ENCODE results near the gene PBX1. TPM values are rescaled to one million over a fixed set of nuclear protein-coding genes. Genes with fewer than 3 reads are reported as not detected.

PBX1 gene
- total RNA-seq, 1 donor from 2014 or later: not detected

DNA sequence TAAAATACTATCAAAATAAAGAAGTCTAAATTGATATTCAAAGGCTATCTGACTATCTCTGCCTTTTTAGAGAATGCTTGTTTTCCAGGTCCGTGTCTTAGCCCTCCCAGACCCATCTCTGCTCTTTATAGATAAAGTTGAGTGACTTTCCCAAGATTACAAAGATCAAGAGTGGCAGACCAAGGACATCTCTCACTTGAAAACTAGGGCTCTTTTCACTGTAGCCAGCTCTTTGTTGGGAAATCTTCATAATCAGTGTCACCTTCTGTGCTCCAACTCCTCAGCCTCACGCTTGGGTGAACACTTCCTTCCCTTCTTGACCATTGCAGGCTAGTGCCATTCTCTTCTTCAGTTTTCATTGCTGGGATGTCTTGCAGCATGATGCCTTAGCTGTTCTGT is 211.1 kb downstream of the PBX1 start:
- H3K4me1 Mint-ChIP-seq (ENCODE audit: low read depth): peaks cover 3% of the 10 kb centered on the region
- intact Hi-C loops (cut with micrococcal nuclease): no loop called here
- no peak for DNase-seq (ENCODE audit: low spot score)

DNA sequence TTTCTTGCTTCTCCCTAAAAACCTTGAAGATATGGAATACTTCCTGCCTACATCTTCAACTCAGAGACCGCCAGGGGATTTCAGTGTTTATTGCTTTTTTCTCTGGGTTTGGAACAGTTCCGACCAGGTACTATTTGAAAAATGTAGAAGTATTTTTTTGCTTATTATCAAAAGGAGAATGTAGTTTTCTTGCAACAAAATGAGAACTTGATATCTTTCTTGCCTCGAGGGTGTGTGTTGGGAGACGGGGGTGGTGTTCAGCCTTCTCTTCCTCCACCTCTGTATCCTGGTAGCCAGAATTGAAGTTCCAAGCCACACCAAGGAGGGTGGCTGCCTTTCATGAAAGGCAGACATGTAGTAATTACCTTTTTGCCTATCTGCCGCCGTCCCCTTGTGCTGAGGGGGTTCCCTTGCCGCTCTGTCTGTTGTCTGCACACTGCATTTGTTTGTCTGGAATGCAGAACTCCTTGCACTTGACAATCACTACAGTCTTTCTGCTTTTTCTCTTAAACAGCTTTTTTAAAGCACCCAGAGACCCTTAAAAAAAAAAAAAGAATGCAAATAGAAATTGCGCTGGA is 212.1 kb downstream of the PBX1 start:
- Mint-ChIP-seq H3K27ac (no peak overlapping the region), H3K4me3 (ENCODE audit: low read depth) (no peak overlapping the region), H3K9me3 (no peaks in the 10 kb centered on the region), H3K27me3 (ENCODE audit: low read depth) (peaks cover 6% of the 10 kb centered on the region), H3K36me3 (ENCODE audit: low read depth) (no peaks in the 10 kb centered on the region), H3K4me1 (ENCODE audit: low read depth) (peaks cover 3% of the 10 kb centered on the region)
- intact Hi-C loops (cut with micrococcal nuclease): no loop called here
- no peak for DNase-seq (ENCODE audit: low spot score)

More for the DNA sequence above, 211.1 kb downstream of the PBX1 start:
- no peak overlapping the region for H3K4me3 Mint-ChIP-seq (ENCODE audit: low read depth)
- peaks cover 1% of the 10 kb centered on the region for H3K27me3 Mint-ChIP-seq (ENCODE audit: low read depth)
- H3K27ac Mint-ChIP-seq: no peak overlapping the region
- H3K9me3 Mint-ChIP-seq: no peaks in the 10 kb centered on the region
- no peaks in the 10 kb centered on the region for H3K36me3 Mint-ChIP-seq (ENCODE audit: low read depth)

DNA sequence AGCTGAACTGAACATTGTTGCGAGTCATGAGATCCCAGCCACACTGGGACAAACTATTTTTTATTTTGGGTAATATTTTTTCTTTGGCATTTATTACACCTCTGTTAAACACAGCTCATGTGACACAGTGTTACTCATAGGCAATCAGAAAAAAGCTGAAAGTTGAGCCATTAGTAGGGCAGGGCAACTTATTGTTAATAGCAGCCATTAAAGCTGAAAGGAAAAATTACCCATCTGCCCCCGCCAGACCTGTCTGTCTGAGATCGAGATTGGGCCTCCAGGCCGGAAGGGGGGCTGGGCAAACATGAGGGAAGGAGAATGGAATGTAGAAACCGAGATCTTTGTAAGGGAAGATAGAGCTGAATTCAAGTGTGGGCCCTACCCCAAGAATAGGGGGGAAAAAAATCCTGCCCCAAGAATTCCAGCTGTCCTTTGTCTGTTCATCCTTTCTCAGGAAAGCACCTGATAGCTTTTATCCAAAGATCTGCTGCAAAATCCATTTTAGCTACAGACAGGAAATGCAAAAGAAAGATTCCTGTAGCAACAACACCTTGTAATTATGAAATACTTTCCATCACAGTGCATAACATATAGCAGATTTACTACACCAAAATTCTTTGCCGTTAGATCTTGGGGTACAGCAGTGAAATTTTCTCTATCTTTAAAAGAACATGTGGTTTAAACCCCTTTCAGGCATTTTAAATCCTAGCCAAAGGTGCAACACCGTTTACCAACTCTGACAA is 212.8 kb downstream of the PBX1 start:
- Mint-ChIP-seq H3K27ac (no peak overlapping the region), H3K4me3 (ENCODE audit: low read depth) (no peak overlapping the region), H3K4me1 (ENCODE audit: low read depth) (peaks cover 3% of the 10 kb centered on the region), H3K9me3 (no peaks in the 10 kb centered on the region), H3K36me3 (ENCODE audit: low read depth) (no peaks in the 10 kb centered on the region), H3K27me3 (ENCODE audit: low read depth) (peaks cover 6% of the 10 kb centered on the region)
- no peak for DNase-seq (ENCODE audit: low spot score)
- intact Hi-C loops (cut with micrococcal nuclease): no loop called here

DNA sequence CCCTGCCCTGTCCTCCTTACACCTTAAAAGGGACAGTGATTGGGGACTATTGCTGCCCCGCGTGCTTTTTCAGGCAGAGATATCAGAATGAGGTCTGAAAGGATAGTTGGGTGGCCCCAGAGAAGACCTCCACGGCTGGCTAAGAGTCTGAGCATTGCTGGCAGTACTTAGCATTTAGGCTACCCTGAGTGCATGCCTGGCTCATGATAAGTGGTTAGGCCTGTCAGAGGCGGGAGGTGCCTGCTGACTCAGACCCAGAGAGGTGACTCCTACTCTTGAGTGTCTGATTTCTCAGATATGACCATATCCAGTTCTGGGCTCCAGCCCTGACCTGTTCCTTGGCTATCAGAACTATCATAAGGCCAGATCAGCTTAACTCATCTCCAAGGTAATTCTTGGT is 213.7 kb downstream of the PBX1 start:
- DNase-seq (ENCODE audit: low spot score): no peak
- H3K27ac Mint-ChIP-seq: no peak overlapping the region
- H3K4me3 Mint-ChIP-seq (ENCODE audit: low read depth): no peak overlapping the region
- peaks cover 6% of the 10 kb centered on the region for H3K27me3 Mint-ChIP-seq (ENCODE audit: low read depth)
- peaks cover 3% of the 10 kb centered on the region for H3K4me1 Mint-ChIP-seq (ENCODE audit: low read depth)
- no peaks in the 10 kb centered on the region for H3K36me3 Mint-ChIP-seq (ENCODE audit: low read depth)
- intact Hi-C loops (cut with micrococcal nuclease): no loop called here
- no peaks in the 10 kb centered on the region for H3K9me3 Mint-ChIP-seq

DNA sequence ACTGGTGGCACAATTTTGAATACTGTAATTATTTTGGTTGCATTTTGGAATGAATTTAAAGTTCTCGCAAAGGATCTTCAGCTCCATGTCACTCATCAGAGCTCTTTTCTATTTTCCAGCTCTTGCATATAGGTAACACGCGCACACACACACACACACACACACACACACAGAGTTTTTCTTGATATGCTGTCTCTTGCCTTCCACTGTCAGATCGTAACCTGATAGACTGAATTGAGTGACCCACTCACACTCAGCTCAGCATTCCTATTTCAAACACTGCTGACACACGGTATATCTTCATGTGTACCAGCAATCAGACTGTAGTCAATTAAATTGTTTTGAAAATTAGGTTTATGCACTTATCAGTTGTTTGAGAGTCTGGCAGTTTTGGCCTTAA is 214.1 kb downstream of the PBX1 start:
- no peak for DNase-seq (ENCODE audit: low spot score)
- H3K9me3 Mint-ChIP-seq: no peaks in the 10 kb centered on the region
- H3K4me3 Mint-ChIP-seq (ENCODE audit: low read depth): no peak overlapping the region
- H3K27ac Mint-ChIP-seq: no peak overlapping the region
- intact Hi-C loops (cut with micrococcal nuclease): no loop called here
- H3K36me3 Mint-ChIP-seq (ENCODE audit: low read depth): no peaks in the 10 kb centered on the region
- H3K27me3 Mint-ChIP-seq (ENCODE audit: low read depth): peaks cover 6% of the 10 kb centered on the region
- peaks cover 3% of the 10 kb centered on the region for H3K4me1 Mint-ChIP-seq (ENCODE audit: low read depth)

DNA sequence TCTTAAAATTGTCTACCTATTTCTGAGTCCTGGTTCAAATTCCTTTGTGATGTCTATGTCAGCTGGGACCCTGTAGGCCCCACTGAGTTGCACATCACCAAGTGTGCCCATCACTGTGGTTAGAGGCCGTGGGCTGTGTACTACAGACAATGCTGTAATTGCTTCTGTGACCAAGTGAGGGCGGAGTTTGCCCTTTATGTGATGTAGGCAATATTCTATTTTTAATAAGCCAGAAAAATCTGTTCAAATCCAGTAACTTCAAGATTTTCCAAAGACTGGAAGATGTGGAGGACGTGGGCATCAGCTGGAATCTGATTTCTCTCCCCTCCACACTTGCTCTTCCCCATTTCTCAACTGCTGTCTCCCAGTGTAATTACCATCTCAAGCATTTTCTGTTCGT is 215.4 kb downstream of the PBX1 start:
- no peak overlapping the region for H3K27ac Mint-ChIP-seq
- H3K36me3 Mint-ChIP-seq (ENCODE audit: low read depth): no peaks in the 10 kb centered on the region
- peaks cover 6% of the 10 kb centered on the region for H3K27me3 Mint-ChIP-seq (ENCODE audit: low read depth)
- intact Hi-C loops (cut with micrococcal nuclease): no loop called here
- DNase-seq (ENCODE audit: low spot score): no peak
- H3K9me3 Mint-ChIP-seq: no peaks in the 10 kb centered on the region
- H3K4me1 Mint-ChIP-seq (ENCODE audit: low read depth): peaks cover 3% of the 10 kb centered on the region
- no peak overlapping the region for H3K4me3 Mint-ChIP-seq (ENCODE audit: low read depth)

DNA sequence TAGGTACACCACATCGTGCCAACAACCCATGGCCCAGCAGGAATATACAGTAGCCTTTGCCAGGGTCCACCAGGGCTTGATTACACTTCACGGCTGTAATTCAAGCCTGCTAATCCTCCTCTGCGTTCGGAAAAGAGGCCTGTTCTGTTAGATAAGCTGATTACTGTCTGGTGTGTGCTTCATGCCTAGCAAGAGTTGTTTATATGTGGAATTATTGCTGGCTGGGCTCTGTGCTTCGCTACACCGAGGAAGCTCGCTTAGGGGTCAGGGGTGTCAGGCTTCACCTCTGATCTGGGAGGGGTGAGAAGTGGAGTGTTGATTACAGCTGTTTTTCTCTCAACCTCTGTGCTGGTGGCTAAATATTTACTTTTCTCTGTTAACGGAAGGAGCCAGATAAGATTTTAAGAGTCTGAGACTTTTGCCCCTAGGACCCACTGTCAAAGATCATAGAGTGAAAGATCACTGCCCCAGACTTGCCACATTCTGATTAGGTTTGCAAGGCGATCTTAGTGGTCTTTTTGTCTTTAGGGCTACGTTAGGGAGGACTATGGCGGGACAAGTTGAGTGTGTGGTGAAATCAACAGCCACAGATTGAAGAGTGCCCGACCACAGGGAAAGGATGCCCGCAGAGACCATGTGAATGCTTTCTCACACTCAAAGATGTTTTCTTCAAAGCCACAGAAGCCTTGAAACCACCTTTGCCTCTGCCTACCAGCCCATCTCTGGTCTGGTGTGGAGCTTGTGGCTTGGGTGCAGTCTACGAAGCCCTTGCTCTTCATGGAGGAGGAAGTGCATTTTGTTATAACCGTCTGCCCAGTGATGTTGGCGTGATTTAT is 216.1 kb downstream of the PBX1 start:
- no peak for DNase-seq (ENCODE audit: low spot score)
- Mint-ChIP-seq H3K9me3 (no peaks in the 10 kb centered on the region), H3K27ac (no peak overlapping the region), H3K4me1 (ENCODE audit: low read depth) (peaks cover 3% of the 10 kb centered on the region), H3K4me3 (ENCODE audit: low read depth) (no peak overlapping the region), H3K36me3 (ENCODE audit: low read depth) (no peaks in the 10 kb centered on the region), H3K27me3 (ENCODE audit: low read depth) (peaks cover 6% of the 10 kb centered on the region)
- intact Hi-C loops (cut with micrococcal nuclease): no loop called here

DNA sequence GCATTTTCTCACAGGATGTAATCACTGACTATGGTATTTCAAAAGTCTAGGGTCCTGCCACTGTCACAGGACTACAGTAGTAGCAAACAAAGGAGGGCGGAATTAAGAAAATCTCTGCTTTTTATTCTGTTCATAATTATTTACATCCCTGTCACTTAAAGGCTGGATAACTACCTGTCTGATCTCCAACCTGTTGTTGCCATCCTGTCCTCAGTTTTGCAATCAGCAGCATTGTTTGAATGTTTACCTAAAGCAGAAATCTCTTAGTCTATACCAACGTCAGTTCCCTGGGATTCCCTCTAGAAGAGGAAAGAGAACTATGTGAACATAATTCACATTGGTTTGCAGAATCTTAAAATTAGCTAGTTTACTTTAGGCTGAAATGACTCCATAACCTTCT is 218.5 kb downstream of the PBX1 start:
- intact Hi-C loops (cut with micrococcal nuclease): no loop called here
- Mint-ChIP-seq H3K4me1 (ENCODE audit: low read depth) (peaks cover 3% of the 10 kb centered on the region), H3K36me3 (ENCODE audit: low read depth) (no peaks in the 10 kb centered on the region), H3K4me3 (ENCODE audit: low read depth) (no peak overlapping the region), H3K9me3 (no peaks in the 10 kb centered on the region), H3K27ac (no peak overlapping the region), H3K27me3 (ENCODE audit: low read depth) (peaks cover 6% of the 10 kb centered on the region)
- DNase-seq (ENCODE audit: low spot score): no peak

DNA sequence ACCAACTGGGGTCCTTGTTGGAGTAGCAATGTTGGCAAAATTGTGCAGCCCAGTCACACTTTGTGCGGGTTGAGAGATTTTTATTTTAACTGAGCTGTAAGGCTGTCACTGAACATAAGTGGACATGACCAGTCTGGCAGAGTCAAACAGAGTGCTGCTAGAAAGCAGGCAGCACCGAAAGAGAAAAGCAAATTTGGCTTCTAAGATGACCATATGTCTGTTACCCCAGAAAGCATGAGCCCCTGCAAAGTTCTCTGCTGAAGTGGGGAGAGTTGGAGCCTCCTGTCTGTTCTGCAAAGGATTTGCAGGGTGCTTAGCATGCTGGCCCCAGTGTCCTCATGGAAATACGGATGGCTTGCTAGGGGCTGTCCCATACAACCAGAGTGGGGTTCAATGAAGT is 220.4 kb downstream of the PBX1 start:
- H3K4me3 Mint-ChIP-seq (ENCODE audit: low read depth): no peak overlapping the region
- no peak for DNase-seq (ENCODE audit: low spot score)
- no peaks in the 10 kb centered on the region for H3K4me1 Mint-ChIP-seq (ENCODE audit: low read depth)
- peaks cover 6% of the 10 kb centered on the region for H3K27me3 Mint-ChIP-seq (ENCODE audit: low read depth)
- no peaks in the 10 kb centered on the region for H3K9me3 Mint-ChIP-seq
- H3K36me3 Mint-ChIP-seq (ENCODE audit: low read depth): no peaks in the 10 kb centered on the region
- H3K27ac Mint-ChIP-seq: no peak overlapping the region
- intact Hi-C loops (cut with micrococcal nuclease): no loop called here

DNA sequence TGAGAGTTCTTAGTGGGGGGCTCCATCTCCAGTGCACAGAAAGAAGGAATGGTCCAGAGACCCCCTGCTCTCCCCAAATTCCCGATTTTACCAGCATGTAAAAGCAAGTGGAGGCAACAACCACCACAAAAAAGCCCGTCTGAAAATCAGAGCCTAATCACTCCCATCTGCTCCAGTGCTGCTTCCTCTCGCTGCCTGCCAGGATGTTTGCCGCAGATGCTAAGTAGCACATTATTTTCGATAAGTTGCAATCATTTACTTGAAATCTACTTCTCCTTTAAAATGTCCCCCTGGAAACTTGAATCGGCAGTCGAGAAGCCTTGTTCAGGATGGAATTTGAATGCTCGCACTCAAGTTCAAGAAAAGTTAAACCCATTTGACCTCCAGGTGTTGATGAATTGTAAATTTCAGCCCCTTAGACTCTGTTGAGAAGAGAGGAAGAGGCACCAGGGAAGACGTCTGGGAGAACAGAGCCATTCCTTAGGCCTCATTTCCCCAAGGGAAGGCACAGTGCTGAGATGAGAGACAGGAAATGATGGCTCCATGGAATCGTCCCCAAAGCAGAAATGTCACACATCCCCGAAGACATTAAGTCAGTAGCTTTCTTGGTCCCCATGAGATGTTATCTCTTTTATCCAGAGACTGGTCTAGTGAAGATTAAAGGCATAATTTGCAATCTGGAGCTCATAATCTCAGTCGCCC is 221.3 kb downstream of the PBX1 start:
- DNase-seq (ENCODE audit: low spot score): no peak
- Mint-ChIP-seq H3K27ac (no peak overlapping the region), H3K4me1 (ENCODE audit: low read depth) (no peaks in the 10 kb centered on the region), H3K9me3 (no peaks in the 10 kb centered on the region), H3K27me3 (ENCODE audit: low read depth) (peaks cover 5% of the 10 kb centered on the region), H3K36me3 (ENCODE audit: low read depth) (no peaks in the 10 kb centered on the region), H3K4me3 (ENCODE audit: low read depth) (no peak overlapping the region)
- intact Hi-C loops (cut with micrococcal nuclease): loop anchor here (10.0 kb wide), 1 partner anchor 1255 kb away; no protein-coding TSS in a partner anchor

DNA sequence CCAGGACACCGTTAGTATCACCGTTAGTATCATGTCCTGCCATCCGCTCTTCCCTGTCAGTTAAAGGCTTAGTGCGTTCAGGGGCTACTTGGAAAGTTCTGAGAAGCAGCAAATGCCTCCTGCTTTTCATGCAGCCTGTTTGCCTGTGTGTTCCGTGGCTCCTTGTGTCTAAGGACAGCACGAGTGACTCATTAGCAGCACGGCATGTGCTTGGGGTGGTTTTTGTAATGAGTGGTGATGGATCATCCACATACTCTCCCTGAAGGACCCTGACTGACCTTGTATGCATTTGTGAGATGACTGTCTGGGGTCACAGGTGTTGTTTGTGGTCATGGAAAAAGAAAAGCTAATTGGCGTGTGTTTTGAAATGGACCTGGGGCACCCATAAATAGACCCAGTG is 221.9 kb downstream of the PBX1 start:
- peaks cover under 1% of the 10 kb centered on the region for H3K27me3 Mint-ChIP-seq (ENCODE audit: low read depth)
- intact Hi-C loops (cut with micrococcal nuclease): loop anchor here (10.0 kb wide), 1 partner anchor 1256 kb away; no protein-coding TSS in a partner anchor
- H3K9me3 Mint-ChIP-seq: no peaks in the 10 kb centered on the region

DNA sequence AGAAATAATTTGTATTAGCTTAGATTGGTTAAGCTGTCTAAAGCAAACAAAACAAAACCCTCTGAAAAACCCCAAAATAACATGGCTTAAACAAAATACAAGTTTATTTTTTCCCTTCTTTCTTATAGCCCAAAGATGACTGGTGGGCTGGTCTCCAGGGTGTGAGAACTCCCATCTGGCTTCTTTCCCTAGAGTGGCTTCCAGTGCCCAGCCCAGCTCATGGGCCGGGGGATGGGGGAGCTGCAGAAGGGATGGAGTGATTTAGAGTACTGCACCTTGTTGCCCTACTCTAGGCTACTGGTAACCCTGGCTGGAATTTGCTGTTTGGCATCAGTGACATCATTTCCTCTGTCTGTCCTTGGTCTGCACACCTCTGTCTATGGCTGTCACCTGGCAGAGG is 223.0 kb downstream of the PBX1 start:
- Mint-ChIP-seq H3K4me1 (ENCODE audit: low read depth) (no peaks in the 10 kb centered on the region), H3K4me3 (ENCODE audit: low read depth) (no peak overlapping the region), H3K36me3 (ENCODE audit: low read depth) (no peaks in the 10 kb centered on the region), H3K27ac (no peak overlapping the region), H3K27me3 (ENCODE audit: low read depth) (no peaks in the 10 kb centered on the region), H3K9me3 (no peaks in the 10 kb centered on the region)
- no peak for DNase-seq (ENCODE audit: low spot score)
- intact Hi-C loops (cut with micrococcal nuclease): loop anchor here (10.0 kb wide), 1 partner anchor 1257 kb away; no protein-coding TSS in a partner anchor

More for the DNA sequence above, 221.9 kb downstream of the PBX1 start:
- no peak for DNase-seq (ENCODE audit: low spot score)
- no peak overlapping the region for H3K27ac Mint-ChIP-seq
- no peaks in the 10 kb centered on the region for H3K36me3 Mint-ChIP-seq (ENCODE audit: low read depth)
- no peaks in the 10 kb centered on the region for H3K4me1 Mint-ChIP-seq (ENCODE audit: low read depth)
- H3K4me3 Mint-ChIP-seq (ENCODE audit: low read depth): no peak overlapping the region

All from activated T-helper 2 cell treated with anti-CD3 and anti-CD28 coated beads, Interferon-gamma antibody, Interleukin-2, Interleukin-4, amounts not matched to agents 10 μg/mL and 5 μg/mL and 100 μg/mL, durations not matched to agents 14 hours and 24 hours and 36 hours (primary cell).